Renal cortex interstitium (tissue), 11 donors: ENCODE results near the gene ZNF831. TPM values are rescaled to one million over a fixed set of nuclear protein-coding genes. Genes with fewer than 3 reads are reported as not detected.
A peak's percentile ranks its signal among the peaks of the same experiment; 100 is the strongest.

Experiments
- DNase-seq, 11 donors: peaks; one replicate each; pipeline ENCODE4 v3.0.0-alpha.2; 2013; ENCODE audit warnings: low read depth in 9 of 11, low spot score in 4 of 11; ENCODE audit errors: extremely low read depth in 1 of 11
- polyA plus RNA-seq, 3 donors: library from polyadenylated mRNA; unstranded; fragments of 120-200 nt; gene quantifications; one replicate each; pipeline ENCODE4 v1.2.1, GENCODE V29; 2013; ENCODE audit not compliant: insufficient read length in 3 of 3

The ZNF831 gene
- polyA plus RNA-seq, 3 donors, result 0.08 to 0.11 (median 0.10) TPM

- DNase-seq, result no peak
These were observed 26.1 kb upstream of the ZNF831 start for GRCh38 chr20:59137532-59137931.

DNA sequence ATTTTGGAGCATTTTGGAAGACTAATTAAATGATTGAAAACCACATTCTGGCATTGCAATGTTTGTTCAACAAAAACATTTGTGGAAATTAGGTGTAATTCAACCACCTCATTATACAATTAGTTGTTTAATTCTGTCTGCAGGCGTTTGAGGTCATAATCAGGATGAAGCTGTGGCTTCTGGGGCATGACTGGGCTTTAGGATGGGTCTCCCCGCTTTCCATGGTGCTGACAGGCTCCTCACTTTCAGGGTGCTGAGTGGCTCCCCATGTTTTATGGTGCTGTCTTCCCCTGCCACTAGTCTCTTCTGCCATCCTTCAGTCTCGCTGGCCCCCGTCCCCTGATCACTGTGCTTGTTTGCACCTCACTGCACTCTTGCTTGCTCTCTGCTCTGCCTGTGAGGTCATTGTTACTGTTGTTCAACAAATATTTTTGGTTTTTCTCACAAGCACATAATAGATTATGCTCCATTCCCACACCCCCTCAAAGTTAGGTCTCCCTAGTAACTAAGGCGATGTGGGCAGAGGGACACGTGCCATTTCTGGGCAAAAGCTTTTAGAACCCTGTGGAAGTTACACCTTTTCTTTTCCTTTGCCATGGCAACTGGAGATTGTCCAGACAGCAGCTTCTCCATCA is 25.4 kb upstream of the ZNF831 start:
- DNase-seq, result no peak

GRCh38 chr20:59139998-59140397 is 23.6 kb upstream of the ZNF831 start:
- DNase-seq, result no peak

DNA sequence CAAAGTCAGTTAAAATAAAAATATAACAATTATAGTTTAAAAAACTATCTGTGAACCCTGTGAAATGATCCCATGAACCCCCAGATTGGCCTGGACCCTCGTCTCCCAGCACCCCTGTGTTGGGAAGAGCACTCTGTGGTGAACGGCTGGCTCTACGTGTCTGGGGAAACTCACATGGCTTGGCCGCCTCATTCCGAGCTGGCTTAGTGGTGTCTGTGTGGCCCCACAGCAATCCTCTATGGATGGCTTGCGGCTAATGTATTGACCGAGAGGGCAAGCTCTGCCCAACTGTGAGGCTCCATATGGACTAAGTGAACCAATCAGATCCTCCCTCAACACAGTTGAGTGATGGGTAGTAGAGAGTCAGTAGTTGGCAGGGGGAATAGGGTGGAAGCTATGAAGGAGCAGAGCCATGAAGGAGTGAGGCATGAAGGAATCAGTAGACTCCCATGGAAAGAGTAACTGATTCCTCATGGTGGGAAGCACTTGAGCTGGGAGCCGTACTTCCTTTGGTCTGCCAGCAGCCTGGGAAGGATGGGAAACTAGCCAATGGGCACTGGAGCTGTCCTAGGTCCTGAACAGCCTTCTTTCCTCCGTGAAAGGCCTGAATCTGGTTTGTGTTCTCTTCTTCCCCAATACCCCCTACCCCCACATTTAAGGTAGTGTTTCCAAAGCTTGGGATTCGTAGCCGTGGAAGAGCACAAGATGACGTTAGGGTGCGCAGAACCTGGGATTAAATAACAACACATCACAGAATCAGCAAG is 21.6 kb upstream of the ZNF831 start:
- DNase-seq, result no peak

GRCh38 chr20:59143326-59143725 is 20.3 kb upstream of the ZNF831 start:
- no peak for DNase-seq

- DNase-seq, result no peak
These were observed 19.3 kb upstream of the ZNF831 start for GRCh38 chr20:59144179-59144830.

- no peak for DNase-seq
These were observed 18.8 kb upstream of the ZNF831 start for GRCh38 chr20:59144831-59145196.

- peak in 1 of 11 donors; percentile 15 for DNase-seq
These were observed 18.2 kb upstream of the ZNF831 start for GRCh38 chr20:59145247-59145923.

- DNase-seq, result no peak
These were observed 17.5 kb upstream of the ZNF831 start for GRCh38 chr20:59145924-59146779.

DNA sequence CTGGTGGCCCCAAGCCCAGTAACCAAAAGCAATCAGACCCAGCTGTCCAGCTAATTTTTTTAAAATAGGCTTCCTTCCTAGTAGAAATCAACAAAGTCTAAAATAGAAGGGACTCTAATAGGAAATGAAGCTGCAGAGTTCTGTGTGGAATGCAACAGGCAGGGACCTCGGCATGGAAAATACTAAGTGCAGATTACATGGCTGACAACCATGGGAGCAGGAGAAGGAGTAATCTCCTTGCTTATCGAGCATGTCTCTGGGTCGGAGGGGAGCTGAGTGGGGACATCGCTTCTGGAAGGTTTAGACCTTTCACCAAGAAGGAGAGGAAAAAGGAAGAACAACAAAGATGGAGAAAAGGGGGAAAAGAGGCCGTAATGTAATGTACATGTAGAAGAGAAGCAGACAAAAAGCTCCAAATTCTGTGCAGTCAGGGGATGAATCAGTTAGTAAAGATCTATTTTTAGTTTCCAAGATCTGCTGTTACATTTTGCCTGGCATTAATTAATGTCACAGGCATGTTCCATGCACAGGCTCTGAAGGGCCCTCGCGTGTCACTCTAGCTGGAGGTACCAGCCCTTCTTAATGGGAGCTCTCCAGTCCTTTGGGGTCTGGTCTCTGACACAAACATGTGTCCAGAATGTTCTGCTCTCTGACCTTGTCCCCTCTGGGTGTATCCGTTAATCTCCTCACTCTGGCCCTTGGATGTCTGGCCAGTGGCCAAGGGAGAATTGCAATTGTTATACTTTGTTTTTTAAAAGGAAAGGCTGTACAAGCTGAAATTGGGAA is 16.6 kb upstream of the ZNF831 start:
- DNase-seq, result no peak

- DNase-seq, result no peak
These were observed 16.0 kb upstream of the ZNF831 start for GRCh38 chr20:59147586-59147985.

- DNase-seq, result no peak
These were observed 14.7 kb upstream of the ZNF831 start for GRCh38 chr20:59148701-59149493.

DNA sequence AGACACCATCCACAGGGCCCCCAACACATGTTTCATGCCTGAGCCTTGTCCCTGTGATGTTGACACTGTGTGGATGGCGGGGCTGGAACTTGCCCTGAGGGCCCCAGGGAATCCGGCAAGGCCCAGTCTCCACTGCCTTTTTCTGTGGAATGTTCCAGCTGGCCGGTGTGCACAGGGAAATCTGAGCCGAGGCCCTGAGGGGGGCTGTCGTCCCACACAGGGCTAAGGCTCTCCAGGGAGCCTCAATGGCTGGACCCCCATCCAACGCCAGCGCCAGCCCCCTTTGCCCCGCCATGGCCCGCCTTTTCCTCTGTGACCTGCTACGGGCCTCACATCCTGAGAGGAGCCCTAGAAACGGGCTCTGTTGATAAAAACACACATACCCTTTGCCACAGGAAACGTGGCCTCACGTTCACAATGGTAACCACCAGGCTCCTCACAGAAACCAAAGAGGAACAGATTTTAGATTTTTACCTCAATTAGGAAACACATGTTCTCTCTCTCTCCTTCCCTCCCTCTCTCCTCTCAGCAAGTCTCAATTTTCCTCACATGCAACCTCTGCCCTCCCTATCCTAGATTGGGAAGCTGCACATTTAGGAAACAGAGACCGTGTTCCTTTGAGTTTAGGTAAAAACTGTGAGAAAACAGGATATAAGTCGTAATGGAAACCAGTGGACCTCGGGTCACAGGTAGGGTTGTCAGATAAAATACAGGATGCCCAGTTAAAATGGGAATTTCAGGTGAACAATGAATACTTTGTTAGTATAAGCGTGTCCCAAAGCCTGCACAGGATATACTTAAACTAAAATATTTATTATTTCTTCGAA is 13.7 kb upstream of the ZNF831 start:
- DNase-seq, result peak in 9 of 11 donors; percentile 39 to 75 (median 56)

- no peak for DNase-seq
These were observed 12.8 kb upstream of the ZNF831 start for GRCh38 chr20:59150821-59151251.

DNA sequence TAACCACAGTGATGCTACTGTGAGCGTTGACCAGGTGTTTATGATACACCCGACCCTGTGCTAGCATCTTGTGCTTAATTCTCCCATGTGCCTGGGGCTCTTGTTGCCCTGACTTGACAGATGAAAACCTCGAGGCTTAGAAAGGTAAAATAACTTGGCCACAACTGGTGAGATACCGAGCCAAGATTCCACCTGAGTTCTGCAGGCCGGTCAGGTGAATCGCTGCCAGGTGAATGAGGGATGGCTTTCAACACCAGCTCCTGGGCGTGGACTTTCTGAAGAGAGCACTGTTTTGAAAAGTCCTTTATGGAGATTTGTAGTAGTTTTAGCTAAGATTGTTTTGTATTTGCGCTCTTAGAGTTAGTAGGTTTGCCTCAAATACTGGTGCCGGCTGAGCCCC is 12.2 kb upstream of the ZNF831 start:
- no peak for DNase-seq

DNA sequence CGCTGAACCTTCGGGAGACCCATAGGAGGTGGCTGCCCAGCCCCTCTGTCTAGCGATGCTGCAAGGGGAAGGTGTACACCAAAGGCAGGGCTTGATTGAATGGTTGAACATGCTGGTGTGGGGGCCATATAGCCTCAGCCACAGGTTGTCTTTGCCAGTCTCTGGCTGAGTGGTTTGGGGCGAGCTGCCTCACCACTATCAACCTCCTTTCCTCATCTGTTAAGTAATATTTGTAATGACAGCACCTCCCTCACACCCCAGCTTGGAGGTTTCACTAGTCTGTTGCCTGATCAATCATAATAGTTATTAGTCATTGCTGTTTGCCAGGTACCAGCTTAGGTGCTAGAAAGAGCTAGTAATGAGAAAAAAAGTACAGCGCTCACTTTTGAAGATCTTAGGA is 11.8 kb upstream of the ZNF831 start:
- no peak for DNase-seq
